ENCODE results near the gene SYTL1.

DNA sequence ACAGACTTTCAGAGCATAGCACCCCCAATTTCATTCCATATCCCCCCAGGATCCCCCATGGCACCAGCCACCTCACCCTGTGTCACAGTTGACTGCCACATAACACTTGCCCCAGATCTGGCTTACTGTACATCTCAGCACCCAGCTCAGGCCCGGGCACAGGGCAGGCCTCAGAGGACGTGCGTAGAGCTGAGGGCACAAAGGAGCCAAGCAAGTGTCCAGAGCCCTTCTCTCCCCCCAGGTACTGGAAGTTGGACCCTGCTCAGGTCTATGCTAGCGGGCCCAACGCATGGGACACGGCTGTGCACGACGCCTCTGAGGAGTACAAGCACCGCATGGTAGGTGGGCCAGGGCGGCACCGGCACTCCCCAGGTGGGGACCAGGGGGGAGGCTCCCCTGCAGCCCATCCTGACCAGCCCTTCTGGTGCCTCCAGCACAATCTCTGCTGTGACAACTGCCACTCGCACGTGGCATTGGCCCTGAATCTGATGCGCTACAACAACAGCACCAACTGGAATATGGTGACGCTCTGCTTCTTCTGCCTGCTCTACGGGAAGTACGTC lies 8.0 kb upstream of the SYTL1 start:
- TF ChIP-seq CTCF (IDR thresholded peaks at IDR 0.05; ENCODE audit: insufficient read depth, low read length), result no peak
- TF ChIP-seq POLR2AphosphoS5 (IDR thresholded peaks at IDR 0.05; ENCODE audit: low read depth), result peak; percentile 25; the same call in 1 of the 2 replicates
- no peak for TF ChIP-seq GABPA (IDR thresholded peaks at IDR 0.05; ENCODE audit: low read depth)
- TF ChIP-seq, protein P1, sequence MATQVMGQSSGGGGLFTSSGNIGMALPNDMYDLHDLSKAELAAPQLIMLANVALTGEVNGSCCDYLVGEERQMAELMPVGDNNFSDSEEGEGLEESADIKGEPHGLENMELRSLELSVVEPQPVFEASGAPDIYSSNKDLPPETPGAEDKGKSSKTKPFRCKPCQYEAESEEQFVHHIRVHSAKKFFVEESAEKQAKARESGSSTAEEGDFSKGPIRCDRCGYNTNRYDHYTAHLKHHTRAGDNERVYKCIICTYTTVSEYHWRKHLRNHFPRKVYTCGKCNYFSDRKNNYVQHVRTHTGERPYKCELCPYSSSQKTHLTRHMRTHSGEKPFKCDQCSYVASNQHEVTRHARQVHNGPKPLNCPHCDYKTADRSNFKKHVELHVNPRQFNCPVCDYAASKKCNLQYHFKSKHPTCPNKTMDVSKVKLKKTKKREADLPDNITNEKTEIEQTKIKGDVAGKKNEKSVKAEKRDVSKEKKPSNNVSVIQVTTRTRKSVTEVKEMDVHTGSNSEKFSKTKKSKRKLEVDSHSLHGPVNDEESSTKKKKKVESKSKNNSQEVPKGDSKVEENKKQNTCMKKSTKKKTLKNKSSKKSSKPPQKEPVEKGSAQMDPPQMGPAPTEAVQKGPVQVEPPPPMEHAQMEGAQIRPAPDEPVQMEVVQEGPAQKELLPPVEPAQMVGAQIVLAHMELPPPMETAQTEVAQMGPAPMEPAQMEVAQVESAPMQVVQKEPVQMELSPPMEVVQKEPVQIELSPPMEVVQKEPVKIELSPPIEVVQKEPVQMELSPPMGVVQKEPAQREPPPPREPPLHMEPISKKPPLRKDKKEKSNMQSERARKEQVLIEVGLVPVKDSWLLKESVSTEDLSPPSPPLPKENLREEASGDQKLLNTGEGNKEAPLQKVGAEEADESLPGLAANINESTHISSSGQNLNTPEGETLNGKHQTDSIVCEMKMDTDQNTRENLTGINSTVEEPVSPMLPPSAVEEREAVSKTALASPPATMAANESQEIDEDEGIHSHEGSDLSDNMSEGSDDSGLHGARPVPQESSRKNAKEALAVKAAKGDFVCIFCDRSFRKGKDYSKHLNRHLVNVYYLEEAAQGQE (IDR thresholded peaks at IDR 0.05; ENCODE audit: insufficient replicate concordance, low read depth), result no peak
- TF ChIP-seq SPI1 (IDR thresholded peaks at IDR 0.05; ENCODE audit: borderline replicate concordance, low read depth), result no peak

Data from HL-60 (cell line).